ENCODE measurements around the gene DOHH.
"Not testable (repeated sequence)": the region's sequence is repeated elsewhere in the genome, so short reads cannot be mapped to it uniquely, and the experiment has no call there.

Gene DOHH

DNA sequence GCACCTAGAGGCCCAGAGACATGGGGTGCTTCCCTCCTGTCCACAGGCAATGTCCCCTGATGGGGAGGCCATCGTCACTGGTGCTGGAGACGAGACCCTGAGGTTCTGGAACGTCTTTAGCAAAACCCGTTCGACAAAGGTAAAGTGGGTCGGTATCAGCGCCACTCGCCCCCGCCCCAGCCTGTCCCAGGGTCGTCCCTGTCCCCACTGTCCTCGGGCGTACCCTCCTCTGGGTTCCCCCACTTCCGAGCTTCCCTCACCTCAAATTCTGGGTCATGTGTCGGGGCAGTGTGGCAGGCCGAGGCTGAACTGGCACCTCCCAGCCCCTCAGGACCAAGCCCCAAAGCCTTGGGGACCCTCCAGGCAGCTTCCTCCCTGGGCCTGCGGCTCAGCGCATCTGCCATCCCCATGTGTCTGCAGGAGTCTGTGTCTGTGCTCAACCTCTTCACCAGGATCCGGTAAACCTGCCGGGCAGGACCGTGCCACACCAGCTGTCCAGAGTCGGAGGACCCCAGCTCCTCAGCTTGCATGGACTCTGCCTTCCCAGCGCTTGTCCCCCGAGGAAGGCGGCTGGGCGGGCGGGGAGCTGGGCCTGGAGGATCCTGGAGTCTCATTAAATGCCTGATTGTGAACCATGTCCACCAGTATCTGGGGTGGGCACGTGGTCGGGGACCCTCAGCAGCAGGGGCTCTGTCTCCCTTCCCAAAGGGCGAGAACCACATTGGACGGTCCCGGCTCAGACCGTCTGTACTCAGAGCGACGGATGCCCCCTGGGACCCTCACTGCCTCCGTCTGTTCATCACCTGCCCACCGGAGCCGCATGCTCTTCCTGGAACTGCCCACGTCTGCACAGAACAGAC, 34.1 kb upstream of the DOHH start:
- no peak for DNase-seq

- DNase-seq: no peak
Measured at GRCh38 chr19:3533563-3534216, 33.2 kb upstream of the DOHH start.

DNA sequence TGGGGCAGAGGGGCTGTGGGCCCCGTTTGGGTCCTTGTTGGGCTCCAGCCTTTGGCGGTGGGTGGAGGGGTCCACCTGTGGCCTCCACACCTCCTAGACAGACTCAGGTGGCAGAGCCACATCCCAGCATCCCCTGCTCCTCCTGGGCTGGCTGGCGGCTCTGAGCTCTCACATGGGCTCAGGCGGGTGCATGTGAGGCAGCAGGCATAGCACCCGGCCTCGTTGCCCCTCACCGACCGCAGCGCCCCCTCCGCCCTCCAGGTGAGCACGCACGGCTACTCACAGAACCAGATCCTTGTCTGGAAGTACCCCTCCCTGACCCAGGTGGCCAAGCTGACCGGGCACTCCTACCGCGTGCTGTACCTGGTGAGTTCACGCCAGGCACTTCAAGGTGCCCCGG, 32.6 kb upstream of the DOHH start:
- no peak for DNase-seq

DNA sequence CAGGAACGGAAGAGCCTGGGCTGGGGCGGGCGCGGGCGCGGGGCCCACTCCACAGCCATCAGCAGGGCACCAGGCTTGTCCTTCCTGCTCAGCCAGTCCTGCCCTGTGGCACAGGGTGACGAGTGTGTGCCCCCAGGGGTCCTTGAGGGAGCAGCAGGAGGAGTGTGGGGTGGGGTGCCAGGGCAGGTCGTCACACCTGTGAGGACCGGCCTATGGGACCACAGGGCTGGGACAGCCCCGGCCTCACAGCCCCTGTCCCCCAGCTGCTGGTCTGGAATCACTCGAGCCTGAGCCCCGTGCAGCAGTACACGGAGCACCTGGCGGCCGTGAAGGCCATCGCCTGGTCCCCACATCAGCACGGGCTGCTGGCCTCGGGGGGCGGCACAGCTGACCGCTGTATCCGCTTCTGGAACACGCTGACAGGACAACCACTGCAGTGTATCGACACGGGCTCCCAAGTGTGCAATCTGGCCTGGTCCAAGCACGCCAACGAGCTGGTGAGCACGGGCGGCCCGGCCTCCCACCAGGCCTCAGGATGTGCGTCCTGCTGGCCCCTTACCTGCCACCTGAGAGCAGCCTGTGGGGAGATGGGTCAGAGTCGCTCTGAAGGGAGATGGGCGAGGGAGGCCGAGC, 31.8 kb upstream of the DOHH start:
- no peak for DNase-seq

DNA sequence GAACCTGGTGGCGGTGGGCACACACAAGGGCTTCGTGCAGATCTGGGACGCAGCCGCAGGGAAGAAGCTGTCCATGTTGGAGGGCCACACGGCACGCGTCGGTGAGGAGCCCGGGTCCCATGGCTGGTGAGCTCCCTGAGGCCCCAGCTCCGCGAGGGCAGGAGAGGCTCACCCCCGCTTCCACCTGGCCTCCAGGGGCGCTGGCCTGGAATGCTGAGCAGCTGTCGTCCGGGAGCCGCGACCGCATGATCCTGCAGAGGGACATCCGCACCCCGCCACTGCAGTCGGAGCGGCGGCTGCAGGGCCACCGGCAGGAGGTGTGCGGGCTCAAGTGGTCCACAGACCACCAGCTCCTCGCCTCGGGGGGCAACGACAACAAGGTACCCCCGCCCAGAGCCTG, 31.2 kb upstream of the DOHH start:
- DNase-seq: no peak

GRCh38 chr19:3530389-3530788, 29.9 kb upstream of the DOHH start:
- DNase-seq: no peak

GRCh38 chr19:3529299-3529698, 28.8 kb upstream of the DOHH start:
- not testable (repeated sequence) for DNase-seq

DNA sequence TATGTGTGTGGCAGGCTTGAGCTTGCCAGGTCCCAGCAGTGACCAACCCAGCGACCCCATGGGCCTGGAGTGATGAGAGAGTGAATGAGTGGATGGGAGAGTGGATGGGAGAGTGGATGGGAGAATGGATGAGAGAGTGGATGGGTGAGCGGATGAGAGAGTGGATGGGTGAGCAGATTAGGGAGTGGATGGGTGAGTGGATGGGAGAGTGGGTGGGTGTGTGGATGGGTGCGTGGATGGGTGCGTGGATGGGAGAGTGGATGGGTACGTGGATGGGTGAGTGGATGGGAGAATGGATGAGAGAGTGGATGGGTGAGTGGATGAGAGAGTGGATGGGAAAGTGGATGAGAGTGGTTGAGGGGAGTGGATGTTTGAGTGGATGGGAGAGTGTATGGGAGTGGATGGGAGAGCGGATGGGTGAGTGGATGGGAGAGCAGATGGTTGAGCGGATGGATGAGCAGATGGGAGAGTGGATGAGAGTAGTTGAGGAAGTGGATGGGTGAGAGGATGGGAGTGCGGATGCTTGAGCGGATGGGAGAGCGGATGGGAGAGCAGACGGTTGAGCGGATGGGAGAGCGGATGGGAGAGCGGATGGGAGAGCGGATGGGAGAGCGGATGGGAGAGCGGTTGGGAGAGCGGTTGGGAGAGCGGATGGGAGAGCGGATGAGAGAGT, 28.2 kb upstream of the DOHH start:
- DNase-seq: no peak

DNA sequence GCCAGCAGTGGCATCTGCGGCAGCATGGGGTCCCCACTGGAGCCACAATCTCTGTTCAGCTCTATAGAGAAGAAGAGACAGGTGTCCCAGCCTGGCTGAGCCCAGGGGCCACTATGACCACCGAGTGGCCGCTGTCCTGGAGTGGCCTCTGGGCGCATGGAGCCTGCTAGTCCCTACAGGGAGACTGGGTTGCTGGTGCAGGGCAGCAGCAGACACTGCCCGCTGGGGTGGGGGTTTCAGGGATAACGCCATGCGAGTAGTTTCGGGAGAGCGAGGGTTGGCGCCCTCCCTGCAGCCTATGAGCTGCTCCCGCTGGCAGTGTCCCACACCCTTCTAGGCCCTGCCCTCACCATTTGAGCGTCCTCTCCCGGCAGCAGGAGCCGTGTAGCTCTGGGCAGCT, 27.6 kb upstream of the DOHH start:
- DNase-seq: no peak

DNA sequence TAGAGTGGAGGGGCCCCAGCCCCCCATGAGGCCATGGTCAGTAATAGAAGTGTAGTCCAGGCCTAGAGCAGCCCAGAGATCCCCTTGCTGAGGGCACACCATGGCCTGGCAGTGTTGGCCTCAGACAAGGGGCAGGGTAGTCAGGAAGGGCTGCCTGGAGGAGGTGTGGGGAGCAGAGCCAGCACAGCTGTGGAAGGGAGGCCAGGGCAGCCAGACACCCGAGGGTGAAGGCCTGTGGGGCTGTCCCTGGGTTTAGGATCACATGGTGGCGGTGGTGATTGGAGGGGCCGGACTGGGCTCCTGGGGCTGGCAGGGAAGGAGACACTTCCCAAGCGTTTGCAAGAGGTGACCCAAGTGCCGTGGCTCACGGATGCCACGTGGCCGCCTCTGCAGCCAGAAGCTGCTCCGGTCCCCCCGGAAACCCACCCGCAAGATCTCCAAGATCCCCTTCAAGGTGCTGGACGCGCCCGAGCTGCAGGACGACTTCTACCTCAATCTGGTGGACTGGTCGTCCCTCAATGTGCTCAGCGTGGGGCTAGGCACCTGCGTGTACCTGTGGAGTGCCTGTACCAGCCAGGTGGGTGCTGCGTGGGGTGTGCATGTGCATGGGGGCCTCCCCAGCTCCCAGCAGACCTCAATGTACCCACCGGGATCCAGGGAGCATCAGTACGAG, 26.9 kb upstream of the DOHH start:
- DNase-seq: no peak

- DNase-seq: no peak
Measured at GRCh38 chr19:3526507-3527237, 26.2 kb upstream of the DOHH start.

- no peak for DNase-seq
Measured at GRCh38 chr19:3524904-3525451, 24.5 kb upstream of the DOHH start.

GRCh38 chr19:3524078-3524842, 23.8 kb upstream of the DOHH start:
- DNase-seq: no peak

GRCh38 chr19:3523361-3524077, 23.0 kb upstream of the DOHH start:
- DNase-seq: no peak

DNA sequence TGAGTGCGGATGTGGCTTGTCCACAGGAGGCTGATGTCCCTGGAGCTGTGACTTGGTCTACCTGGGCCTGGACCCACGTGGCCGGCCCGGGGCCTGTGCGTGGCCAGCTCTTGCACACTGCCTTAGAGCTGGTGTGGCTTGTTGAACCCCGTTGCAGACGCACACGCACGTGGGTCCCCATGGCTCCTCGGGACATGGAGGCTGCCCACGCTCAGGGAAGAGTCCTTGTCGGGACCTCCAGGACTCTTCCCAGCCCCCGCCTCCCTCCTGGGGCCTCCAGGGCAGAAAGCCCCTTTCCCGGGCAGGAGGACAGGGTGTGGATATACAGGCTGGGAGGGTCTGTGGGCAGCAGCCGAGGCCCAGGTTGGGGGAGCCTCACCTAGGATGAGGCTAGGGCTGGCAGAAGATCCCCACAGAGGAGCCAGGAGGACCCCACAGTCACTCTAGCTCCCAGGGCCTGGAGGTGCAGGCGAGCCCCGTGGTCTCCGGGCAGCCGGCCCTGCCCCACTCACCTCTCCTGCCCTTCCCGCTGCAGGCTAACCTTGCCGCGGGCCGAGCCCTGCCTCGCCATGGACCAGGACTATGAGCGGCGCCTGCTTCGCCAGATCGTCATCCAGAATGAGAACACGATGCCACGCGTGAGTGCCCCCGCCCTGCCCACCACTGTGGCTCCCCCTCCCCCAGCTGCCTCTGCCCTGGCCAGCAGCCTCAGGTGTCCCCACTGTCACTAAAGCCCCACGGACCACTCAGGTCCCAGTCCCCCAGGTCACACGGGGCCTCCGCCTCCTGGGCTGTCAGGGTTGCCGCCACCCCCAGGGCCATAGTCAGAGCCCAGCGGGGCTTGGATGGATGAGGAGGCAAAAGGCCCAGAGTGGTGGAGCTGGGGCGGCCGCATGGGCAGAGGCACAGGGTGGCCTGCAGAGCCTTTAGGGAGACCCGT, 22.2 kb upstream of the DOHH start:
- DNase-seq: no peak

DNA sequence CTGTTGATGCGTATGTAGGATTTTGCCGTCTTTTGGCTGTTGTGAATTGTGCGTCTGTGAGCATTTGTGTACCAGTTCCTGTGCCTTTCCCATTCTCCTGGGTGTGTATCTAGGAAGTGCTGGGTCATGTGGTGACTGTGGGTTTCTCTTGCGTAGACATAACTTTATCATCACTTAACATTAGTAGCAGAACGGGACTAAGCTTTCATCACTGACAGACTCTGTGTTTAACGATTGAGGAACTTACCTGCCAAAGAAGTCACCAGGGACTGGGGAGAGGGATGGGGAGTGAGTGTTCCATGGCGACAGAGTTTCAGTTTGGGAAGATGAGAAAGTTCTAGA, 20.6 kb upstream of the DOHH start:
- DNase-seq: no peak

- no peak for DNase-seq
Measured at GRCh38 chr19:3520166-3521103, 20.0 kb upstream of the DOHH start.

- DNase-seq: no peak
Measured at GRCh38 chr19:3519126-3519525, 18.7 kb upstream of the DOHH start.
